ENCODE results near the gene CDC20. TPM values are rescaled to one million over a fixed set of nuclear protein-coding genes. Genes with fewer than 3 reads are reported as not detected.

Gene CDC20
- total and polyA plus RNA-seq, 2 donors, result 14.1 to 68.1 TPM

DNA sequence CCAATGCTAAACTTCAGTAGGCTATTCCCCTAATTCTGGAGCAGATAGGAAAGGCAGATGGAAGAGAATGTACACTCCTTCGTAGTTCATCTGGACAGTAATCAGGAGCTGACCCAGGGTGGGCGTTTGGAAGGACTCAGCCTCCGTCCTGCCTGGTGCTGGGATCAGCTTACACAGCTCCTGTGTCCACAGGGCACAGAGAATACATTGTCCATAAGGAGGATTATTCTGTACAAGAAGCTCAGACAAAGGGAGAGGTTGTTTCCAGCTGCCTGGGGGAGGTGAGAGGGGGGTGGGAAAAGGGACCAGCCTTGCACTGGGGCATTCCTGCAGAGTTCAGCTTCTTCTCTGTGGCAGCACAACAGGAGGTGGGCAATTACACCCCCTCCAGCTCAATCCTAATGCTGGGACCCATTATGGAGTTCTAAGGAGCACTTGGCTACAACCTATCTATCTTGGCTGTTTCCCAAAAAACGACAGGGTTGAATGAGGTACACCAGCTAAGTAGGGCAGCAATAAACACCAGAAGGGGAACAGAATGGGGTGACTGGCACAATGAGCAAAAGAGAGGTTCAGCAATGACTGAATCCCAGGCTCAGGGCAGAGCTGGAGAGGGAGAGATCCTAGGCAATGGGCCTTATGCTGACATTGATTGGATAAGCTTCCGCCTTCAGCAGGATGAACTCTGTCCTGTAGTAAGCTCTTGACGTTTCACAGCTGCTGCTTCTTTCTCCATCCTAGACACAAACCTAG is 23.4 kb downstream of the CDC20 start:
- no peak for DNase-seq (ENCODE audit: low read depth in 6 of 9, low spot score in 9 of 9)
- Histone ChIP-seq H3K4me3 (ENCODE audit: low read length in 2 of 2) (no peak overlapping the region), H3K27me3 (ENCODE audit: control insufficient read depth in 2 of 2, insufficient read depth in 1 of 2, low read length in 1 of 2) (no peaks in the 10 kb centered on the region), H3K27ac (ENCODE audit: low read depth in 1 of 2, low read length in 1 of 2) (no peak overlapping the region), H3K36me3 (ENCODE audit: control insufficient read depth in 2 of 2, insufficient read depth in 2 of 2, low read length in 1 of 2) (peaks cover 50 to 54% of the 10 kb centered on the region in 2 donors), H3K4me1 (ENCODE audit: control insufficient read depth in 2 of 2, insufficient read depth in 2 of 2, low read length in 2 of 2) (peaks cover 0 to 3% of the 10 kb centered on the region in 2 donors), H3K9me3 (ENCODE audit: control insufficient read depth in 2 of 2, insufficient read depth in 1 of 2, low read length in 1 of 2) (no peaks in the 10 kb centered on the region)
- WGBS, result 94% methylated on average over 6 of the region's 6 CpGs

DNA sequence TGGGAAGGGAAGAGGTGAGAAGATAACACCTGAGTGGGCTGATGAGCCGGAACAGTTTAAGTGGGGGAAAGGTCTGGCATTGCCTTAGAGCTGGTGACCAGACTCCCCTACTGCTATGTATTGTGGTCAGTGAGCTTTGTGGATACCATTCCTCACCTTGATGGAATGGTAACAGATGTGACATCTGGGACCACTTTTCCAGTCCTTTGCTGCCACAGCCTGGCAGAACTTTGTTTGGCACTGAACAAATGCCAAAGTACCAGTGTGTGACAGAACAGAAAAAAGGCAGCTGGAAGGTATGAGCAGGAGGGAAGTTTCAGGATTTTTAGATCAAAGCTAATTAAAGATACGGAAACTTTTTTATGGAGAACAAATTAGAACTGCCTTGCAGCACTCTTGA is 24.7 kb downstream of the CDC20 start:
- Histone ChIP-seq H3K9me3 (ENCODE audit: control insufficient read depth in 2 of 2, insufficient read depth in 1 of 2, low read length in 1 of 2) (no peaks in the 10 kb centered on the region), H3K27me3 (ENCODE audit: control insufficient read depth in 2 of 2, insufficient read depth in 1 of 2, low read length in 1 of 2) (no peaks in the 10 kb centered on the region), H3K36me3 (ENCODE audit: control insufficient read depth in 2 of 2, insufficient read depth in 2 of 2, low read length in 1 of 2) (peaks cover 50 to 54% of the 10 kb centered on the region in 2 donors), H3K4me1 (ENCODE audit: control insufficient read depth in 2 of 2, insufficient read depth in 2 of 2, low read length in 2 of 2) (peaks cover under 1 to 7% of the 10 kb centered on the region in 2 donors), H3K27ac (ENCODE audit: low read depth in 1 of 2, low read length in 1 of 2) (no peak overlapping the region), H3K4me3 (ENCODE audit: low read length in 2 of 2) (no peak overlapping the region)
- 72% methylated on average over 2 of the region's 2 CpGs for WGBS
- DNase-seq (ENCODE audit: low read depth in 6 of 9, low spot score in 9 of 9), result no peak

DNA sequence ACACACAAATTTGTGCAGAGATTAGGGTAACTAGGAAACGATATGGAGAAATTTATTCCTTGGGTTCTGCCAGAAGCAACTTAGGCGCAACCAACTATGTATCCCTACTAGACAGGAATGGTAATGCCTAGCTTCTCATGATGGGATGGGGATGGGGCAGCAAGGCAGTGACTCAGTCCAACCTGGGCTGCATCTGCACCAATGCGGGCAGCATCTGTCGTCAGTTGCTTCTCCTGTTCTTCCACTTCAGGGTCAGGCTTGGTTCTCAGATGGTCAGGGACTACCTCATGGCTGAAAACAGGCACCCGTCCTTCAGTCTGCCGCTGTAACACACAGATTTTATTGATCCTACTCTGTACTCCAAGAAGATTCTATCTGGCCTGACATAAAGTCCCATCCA is 27.9 kb downstream of the CDC20 start:
- Histone ChIP-seq H3K9me3 (ENCODE audit: control insufficient read depth in 2 of 2, insufficient read depth in 1 of 2, low read length in 1 of 2) (no peaks in the 10 kb centered on the region), H3K4me1 (ENCODE audit: control insufficient read depth in 2 of 2, insufficient read depth in 2 of 2, low read length in 2 of 2) (peaks cover 11 to 14% of the 10 kb centered on the region in 2 donors), H3K27ac (ENCODE audit: low read depth in 1 of 2, low read length in 1 of 2) (no peak overlapping the region), H3K36me3 (ENCODE audit: control insufficient read depth in 2 of 2, insufficient read depth in 2 of 2, low read length in 1 of 2) (peaks cover 50 to 51% of the 10 kb centered on the region in 2 donors), H3K27me3 (ENCODE audit: control insufficient read depth in 2 of 2, insufficient read depth in 1 of 2, low read length in 1 of 2) (no peaks in the 10 kb centered on the region), H3K4me3 (ENCODE audit: low read length in 2 of 2) (no peak overlapping the region)
- WGBS, result 97% methylated on average over 6 of the region's 6 CpGs
- no peak for DNase-seq (ENCODE audit: low read depth in 6 of 9, low spot score in 9 of 9)

DNA sequence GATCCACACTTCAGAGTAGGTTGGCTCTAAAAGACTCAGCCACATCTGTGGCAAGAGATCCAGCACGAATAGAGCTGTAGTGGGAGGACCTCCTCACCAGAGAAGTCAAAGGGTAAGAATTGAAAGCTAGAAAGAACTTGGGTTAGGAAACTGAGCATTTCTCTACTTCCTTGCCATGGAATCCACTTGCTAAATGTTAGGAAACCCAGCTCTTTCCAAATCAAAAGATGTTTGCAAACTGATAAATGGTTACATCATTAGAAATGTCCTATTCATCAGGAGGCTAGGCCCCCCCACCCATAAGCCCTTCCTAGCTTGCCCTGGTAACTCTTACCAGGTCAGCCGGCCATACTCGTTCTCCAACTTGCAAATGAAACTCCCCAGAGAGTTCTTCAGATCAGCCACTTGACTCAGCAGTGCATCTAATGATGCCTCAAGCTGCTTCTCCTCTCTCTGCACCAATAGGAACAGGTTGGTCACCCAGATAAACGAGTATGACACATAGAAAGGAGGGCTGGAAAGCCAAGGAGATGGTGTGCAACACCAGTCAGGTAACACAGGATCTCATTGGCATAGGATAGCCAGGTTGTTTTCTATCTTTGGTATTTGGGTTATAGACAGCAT is 29.3 kb downstream of the CDC20 start:
- Histone ChIP-seq H3K36me3 (ENCODE audit: control insufficient read depth in 2 of 2, insufficient read depth in 2 of 2, low read length in 1 of 2) (peaks cover 38% of the 10 kb centered on the region in 2 donors), H3K9me3 (ENCODE audit: control insufficient read depth in 2 of 2, insufficient read depth in 1 of 2, low read length in 1 of 2) (no peaks in the 10 kb centered on the region), H3K4me3 (ENCODE audit: low read length in 2 of 2) (no peak overlapping the region), H3K27ac (ENCODE audit: low read depth in 1 of 2, low read length in 1 of 2) (no peak overlapping the region), H3K27me3 (ENCODE audit: control insufficient read depth in 2 of 2, insufficient read depth in 1 of 2, low read length in 1 of 2) (no peaks in the 10 kb centered on the region), H3K4me1 (ENCODE audit: control insufficient read depth in 2 of 2, insufficient read depth in 2 of 2, low read length in 2 of 2) (peaks cover 11 to 14% of the 10 kb centered on the region in 2 donors)
- DNase-seq (ENCODE audit: low read depth in 6 of 9, low spot score in 9 of 9), result no peak
- 95% methylated on average over 4 of the region's 4 CpGs for WGBS

DNA sequence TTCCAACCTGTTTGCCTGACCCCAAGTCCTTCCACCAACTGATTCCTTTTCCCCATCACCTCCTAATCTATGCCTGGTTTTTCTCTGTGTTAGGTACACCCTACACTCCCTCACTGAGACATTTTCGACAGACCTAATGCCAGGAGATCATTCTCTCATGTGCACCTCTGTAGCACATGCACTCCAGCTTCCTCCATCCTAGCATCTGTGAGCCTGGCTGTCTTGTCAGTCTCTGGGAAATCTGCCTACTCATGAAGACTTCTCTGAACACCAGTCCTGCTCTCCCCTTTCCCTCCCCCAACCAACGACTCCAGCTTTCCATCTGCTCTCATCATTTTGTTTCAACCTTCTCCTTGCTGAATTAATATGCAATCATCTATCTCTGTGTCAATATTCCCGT is 29.8 kb downstream of the CDC20 start:
- Histone ChIP-seq H3K4me3 (ENCODE audit: low read length in 2 of 2) (peak overlapping the region; percentile 66 to 71), H3K27ac (ENCODE audit: low read depth in 1 of 2, low read length in 1 of 2) (no peak overlapping the region), H3K27me3 (ENCODE audit: control insufficient read depth in 2 of 2, insufficient read depth in 1 of 2, low read length in 1 of 2) (no peaks in the 10 kb centered on the region), H3K4me1 (ENCODE audit: control insufficient read depth in 2 of 2, insufficient read depth in 2 of 2, low read length in 2 of 2) (peaks cover 11 to 14% of the 10 kb centered on the region in 2 donors), H3K36me3 (ENCODE audit: control insufficient read depth in 2 of 2, insufficient read depth in 2 of 2, low read length in 1 of 2) (peaks cover 33% of the 10 kb centered on the region in 2 donors), H3K9me3 (ENCODE audit: control insufficient read depth in 2 of 2, insufficient read depth in 1 of 2, low read length in 1 of 2) (no peaks in the 10 kb centered on the region)
- 75% methylated on average over 3 of the region's 3 CpGs for WGBS
- no peak for DNase-seq (ENCODE audit: low read depth in 6 of 9, low spot score in 9 of 9)

DNA sequence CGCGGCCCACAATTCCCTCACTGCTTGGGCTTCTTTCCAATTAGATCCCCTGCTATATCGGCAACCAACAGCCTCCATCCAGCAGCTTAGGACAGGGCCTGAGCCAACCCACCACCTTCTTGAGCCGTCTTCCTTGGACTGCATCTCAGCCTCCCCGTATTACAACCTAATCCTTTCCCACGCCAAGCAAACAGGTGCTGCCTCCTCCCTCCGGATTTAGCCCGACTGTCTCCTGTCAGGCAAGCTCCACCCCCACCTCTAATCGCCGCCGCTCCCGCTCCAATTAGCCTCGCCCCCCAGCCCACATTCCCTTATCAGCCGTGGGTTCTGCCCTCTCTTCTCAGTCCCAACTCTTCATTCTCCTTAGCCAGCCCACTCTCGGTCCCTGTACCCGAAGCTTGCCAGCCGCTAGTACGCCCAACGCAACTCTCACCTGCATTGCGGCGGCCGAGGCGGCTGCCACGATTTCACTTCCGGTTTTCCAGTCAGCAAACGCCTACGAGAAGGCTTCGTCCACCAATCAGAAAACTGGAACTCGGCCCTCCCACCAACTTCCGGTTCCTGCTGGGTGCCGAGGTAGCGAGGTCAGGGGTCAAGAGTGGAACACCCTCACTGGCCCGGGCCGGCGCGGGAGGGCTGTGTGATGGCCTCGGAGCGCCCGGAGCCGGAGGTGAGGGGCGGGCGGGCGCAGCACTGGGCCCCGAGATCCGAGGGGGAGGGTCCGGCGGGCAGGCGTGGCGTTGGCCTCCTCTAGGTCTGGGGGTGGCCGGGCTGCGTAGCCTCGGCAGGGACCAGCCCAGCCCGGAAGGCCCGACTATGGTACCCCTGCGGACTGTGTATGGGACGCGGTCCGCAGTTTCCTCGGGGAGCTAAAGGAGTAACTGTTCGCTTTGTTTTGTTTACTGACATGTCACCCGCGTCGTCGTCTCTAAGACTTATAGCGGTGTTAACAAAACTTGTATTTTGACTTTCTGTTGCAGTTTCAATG is 30.8 kb downstream of the CDC20 start, which contains the start of the genes MED8 and SZT2:
Gene MED8, minus strand, starts transcription at position 475 of the 988 bp plus-strand sequence. Its CDS starts 36 bp downstream, at position 439.
Gene SZT2, plus strand, starts transcription at position 574 of the 988 bp plus-strand sequence. Its CDS starts 70 bp downstream, at position 644.
- Histone ChIP-seq H3K9me3 (ENCODE audit: control insufficient read depth in 2 of 2, insufficient read depth in 1 of 2, low read length in 1 of 2) (no peaks in the 10 kb centered on the region), H3K4me1 (ENCODE audit: control insufficient read depth in 2 of 2, insufficient read depth in 2 of 2, low read length in 2 of 2) (peaks cover 11 to 14% of the 10 kb centered on the region in 2 donors), H3K4me3 (ENCODE audit: low read length in 2 of 2) (peak within 1 kb of the TSS; percentile 66 to 71), H3K27me3 (ENCODE audit: control insufficient read depth in 2 of 2, insufficient read depth in 1 of 2, low read length in 1 of 2) (no peaks in the 10 kb centered on the region), H3K36me3 (ENCODE audit: control insufficient read depth in 2 of 2, insufficient read depth in 2 of 2, low read length in 1 of 2) (peaks cover 23% of the 10 kb centered on the region in 2 donors), H3K27ac (ENCODE audit: low read depth in 1 of 2, low read length in 1 of 2) (peak within 1 kb of the TSS; percentile 63 to 74)
- WGBS, result 1% methylated on average over 65 of the region's 65 CpGs
- DNase-seq (ENCODE audit: low read depth in 6 of 9, low spot score in 9 of 9), result peak; percentile 79 to 99 (median 89)

DNA sequence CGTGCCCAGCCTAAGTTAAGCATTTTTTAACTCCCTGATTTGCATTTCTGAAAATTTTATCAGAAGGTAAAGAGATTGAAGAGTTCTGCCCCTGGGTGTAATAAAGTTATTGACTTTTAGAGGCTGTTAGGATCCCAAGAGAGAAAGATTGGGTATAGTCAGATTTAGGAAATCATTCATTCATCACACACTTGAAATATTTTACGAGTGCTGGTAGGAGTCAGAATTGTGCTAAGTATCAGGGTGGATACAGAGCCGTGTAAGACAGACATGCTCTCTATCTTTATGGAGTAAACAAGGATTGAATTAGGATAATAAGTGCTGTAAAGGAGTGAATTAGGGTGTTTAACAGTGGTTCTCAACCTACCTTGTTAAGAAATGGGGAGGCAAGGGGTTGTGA is 33.9 kb downstream of the CDC20 start:
- no peak for DNase-seq (ENCODE audit: low read depth in 6 of 9, low spot score in 9 of 9)
- Histone ChIP-seq H3K36me3 (ENCODE audit: control insufficient read depth in 2 of 2, insufficient read depth in 2 of 2, low read length in 1 of 2) (peaks cover 0 to 3% of the 10 kb centered on the region in 2 donors), H3K4me3 (ENCODE audit: low read length in 2 of 2) (no peak overlapping the region), H3K27me3 (ENCODE audit: control insufficient read depth in 2 of 2, insufficient read depth in 1 of 2, low read length in 1 of 2) (no peaks in the 10 kb centered on the region), H3K27ac (ENCODE audit: low read depth in 1 of 2, low read length in 1 of 2) (no peak overlapping the region), H3K4me1 (ENCODE audit: control insufficient read depth in 2 of 2, insufficient read depth in 2 of 2, low read length in 2 of 2) (peaks cover 11 to 14% of the 10 kb centered on the region in 2 donors), H3K9me3 (ENCODE audit: control insufficient read depth in 2 of 2, insufficient read depth in 1 of 2, low read length in 1 of 2) (no peaks in the 10 kb centered on the region)
- WGBS, result 82% methylated on average over 3 of the region's 3 CpGs

DNA sequence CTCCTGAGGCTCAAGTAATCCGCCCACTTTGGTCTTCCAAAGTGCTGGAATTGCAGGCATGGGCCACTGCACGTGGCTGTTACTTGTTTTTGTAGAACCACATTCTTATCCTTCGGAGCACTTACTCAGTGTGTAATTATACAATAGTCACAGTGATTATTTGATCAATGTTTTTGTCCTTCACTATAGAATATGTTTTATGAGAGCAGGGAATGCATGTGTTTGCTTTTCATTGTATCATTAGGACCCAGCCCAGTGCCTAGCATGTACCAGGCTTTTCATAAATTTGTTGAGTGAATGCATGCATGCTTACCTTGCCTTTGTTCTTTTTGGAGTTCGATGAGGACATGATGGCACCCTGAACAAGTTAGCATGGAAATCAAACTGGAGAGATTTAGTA is 36.7 kb downstream of the CDC20 start:
- 99% methylated on average over 4 of the region's 4 CpGs for WGBS
- Histone ChIP-seq H3K4me3 (ENCODE audit: low read length in 2 of 2) (no peak overlapping the region), H3K27me3 (ENCODE audit: control insufficient read depth in 2 of 2, insufficient read depth in 1 of 2, low read length in 1 of 2) (no peaks in the 10 kb centered on the region), H3K36me3 (ENCODE audit: control insufficient read depth in 2 of 2, insufficient read depth in 2 of 2, low read length in 1 of 2) (peaks cover 0 to 3% of the 10 kb centered on the region in 2 donors), H3K27ac (ENCODE audit: low read depth in 1 of 2, low read length in 1 of 2) (no peak overlapping the region), H3K4me1 (ENCODE audit: control insufficient read depth in 2 of 2, insufficient read depth in 2 of 2, low read length in 2 of 2) (peaks cover 2 to 4% of the 10 kb centered on the region in 2 donors), H3K9me3 (ENCODE audit: control insufficient read depth in 2 of 2, insufficient read depth in 1 of 2, low read length in 1 of 2) (no peaks in the 10 kb centered on the region)
- no peak for DNase-seq (ENCODE audit: low read depth in 6 of 9, low spot score in 9 of 9)

Measured in thymus (tissue), 11 donors.